ENCODE data around the gene LDLRAD4. TPM values are rescaled to one million over a fixed set of nuclear protein-coding genes. Genes with fewer than 3 reads are reported as not detected.

LDLRAD4 gene
- total and polyA plus RNA-seq, 2 experiments from 2014 or later = 0.73 to 1.9 TPM

DNA sequence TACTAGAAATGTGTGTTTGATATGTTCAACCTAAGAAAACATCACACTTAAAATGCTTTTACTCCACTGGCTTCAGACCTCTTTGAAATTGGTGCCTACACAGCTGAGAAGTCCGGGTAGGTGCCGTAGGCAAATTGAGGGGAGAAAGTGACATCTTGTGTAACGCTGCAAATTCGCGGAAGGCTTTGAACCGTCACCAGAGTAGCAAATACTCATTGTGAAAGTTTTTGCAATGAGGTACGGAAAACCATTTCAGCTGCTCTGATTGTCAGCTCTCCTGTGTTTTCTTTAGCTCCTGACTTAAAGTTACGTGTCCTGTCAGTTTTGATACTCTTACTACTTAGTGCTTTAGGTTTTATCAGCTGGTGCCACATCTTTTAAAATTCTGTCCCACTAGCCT is 283.3 kb downstream of the LDLRAD4 start:
- no peak for ATAC-seq
- no peak overlapping the region for H3K4me2 ChIP-seq

More for the DNA sequence above, 283.3 kb downstream of the LDLRAD4 start:
- H3K9me3 Mint-ChIP-seq = peaks cover 23% of the 10 kb centered on the region
- Histone ChIP-seq H3K27me3 (ENCODE audit: insufficient read depth) (no peaks in the 10 kb centered on the region), H3K79me2 (replicated peaks; ENCODE audit: insufficient read depth) (no peaks in the 10 kb centered on the region), H3F3A (replicated peaks; ENCODE audit: low read depth) (no peaks in the 10 kb centered on the region), H3K4me1 (ENCODE audit: insufficient read depth) (peaks cover 20% of the 10 kb centered on the region), H4K20me1 (replicated peaks; ENCODE audit: insufficient read depth) (no peaks in the 10 kb centered on the region), H3K9me2 (ENCODE audit: insufficient read depth) (no peaks in the 10 kb centered on the region), H3K27ac (ENCODE audit: low read depth) (no peak overlapping the region), H3K36me3 (ENCODE audit: insufficient read depth) (no peaks in the 10 kb centered on the region), H3K4me3 (no peak overlapping the region), H2AFZ (no peak overlapping the region)
- no peak overlapping the region for H3K4me3 Mint-ChIP-seq
- peaks cover 29% of the 10 kb centered on the region for H3K27me3 Mint-ChIP-seq (ENCODE audit: insufficient read depth, low read depth, poor library complexity)
- TF ChIP-seq JUNB (IDR thresholded peaks at IDR 0.05; ENCODE audit: unreplicated experiment) (no peak), CREB1 (CRISPR knock-in tag; IDR thresholded peaks at IDR 0.05; ENCODE audit: low read depth) (no peak), EZH2phosphoT487 (IDR thresholded peaks at IDR 0.05; ENCODE audit: unreplicated experiment) (no peak), ZNF114 (CRISPR knock-in tag; IDR thresholded peaks at IDR 0.05) (no peak), ZNF331 (CRISPR knock-in tag; IDR thresholded peaks at IDR 0.05; ENCODE audit: low read depth) (no peak), POLR2AphosphoS5 (IDR thresholded peaks at IDR 0.05; ENCODE audit: low read depth) (no peak), STAT1 (IDR thresholded peaks at IDR 0.05; ENCODE audit: unreplicated experiment) (no peak), NANOG (IDR thresholded peaks at IDR 0.05; ENCODE audit: borderline replicate concordance) (no peak), EZH2 (IDR thresholded peaks at IDR 0.05; ENCODE audit: low read depth, unreplicated experiment) (no peak)
- TF ChIP-seq, protein P1, sequence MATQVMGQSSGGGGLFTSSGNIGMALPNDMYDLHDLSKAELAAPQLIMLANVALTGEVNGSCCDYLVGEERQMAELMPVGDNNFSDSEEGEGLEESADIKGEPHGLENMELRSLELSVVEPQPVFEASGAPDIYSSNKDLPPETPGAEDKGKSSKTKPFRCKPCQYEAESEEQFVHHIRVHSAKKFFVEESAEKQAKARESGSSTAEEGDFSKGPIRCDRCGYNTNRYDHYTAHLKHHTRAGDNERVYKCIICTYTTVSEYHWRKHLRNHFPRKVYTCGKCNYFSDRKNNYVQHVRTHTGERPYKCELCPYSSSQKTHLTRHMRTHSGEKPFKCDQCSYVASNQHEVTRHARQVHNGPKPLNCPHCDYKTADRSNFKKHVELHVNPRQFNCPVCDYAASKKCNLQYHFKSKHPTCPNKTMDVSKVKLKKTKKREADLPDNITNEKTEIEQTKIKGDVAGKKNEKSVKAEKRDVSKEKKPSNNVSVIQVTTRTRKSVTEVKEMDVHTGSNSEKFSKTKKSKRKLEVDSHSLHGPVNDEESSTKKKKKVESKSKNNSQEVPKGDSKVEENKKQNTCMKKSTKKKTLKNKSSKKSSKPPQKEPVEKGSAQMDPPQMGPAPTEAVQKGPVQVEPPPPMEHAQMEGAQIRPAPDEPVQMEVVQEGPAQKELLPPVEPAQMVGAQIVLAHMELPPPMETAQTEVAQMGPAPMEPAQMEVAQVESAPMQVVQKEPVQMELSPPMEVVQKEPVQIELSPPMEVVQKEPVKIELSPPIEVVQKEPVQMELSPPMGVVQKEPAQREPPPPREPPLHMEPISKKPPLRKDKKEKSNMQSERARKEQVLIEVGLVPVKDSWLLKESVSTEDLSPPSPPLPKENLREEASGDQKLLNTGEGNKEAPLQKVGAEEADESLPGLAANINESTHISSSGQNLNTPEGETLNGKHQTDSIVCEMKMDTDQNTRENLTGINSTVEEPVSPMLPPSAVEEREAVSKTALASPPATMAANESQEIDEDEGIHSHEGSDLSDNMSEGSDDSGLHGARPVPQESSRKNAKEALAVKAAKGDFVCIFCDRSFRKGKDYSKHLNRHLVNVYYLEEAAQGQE (IDR thresholded peaks at IDR 0.05; ENCODE audit: unreplicated experiment) = no peak
- TF ChIP-seq, protein P2, sequence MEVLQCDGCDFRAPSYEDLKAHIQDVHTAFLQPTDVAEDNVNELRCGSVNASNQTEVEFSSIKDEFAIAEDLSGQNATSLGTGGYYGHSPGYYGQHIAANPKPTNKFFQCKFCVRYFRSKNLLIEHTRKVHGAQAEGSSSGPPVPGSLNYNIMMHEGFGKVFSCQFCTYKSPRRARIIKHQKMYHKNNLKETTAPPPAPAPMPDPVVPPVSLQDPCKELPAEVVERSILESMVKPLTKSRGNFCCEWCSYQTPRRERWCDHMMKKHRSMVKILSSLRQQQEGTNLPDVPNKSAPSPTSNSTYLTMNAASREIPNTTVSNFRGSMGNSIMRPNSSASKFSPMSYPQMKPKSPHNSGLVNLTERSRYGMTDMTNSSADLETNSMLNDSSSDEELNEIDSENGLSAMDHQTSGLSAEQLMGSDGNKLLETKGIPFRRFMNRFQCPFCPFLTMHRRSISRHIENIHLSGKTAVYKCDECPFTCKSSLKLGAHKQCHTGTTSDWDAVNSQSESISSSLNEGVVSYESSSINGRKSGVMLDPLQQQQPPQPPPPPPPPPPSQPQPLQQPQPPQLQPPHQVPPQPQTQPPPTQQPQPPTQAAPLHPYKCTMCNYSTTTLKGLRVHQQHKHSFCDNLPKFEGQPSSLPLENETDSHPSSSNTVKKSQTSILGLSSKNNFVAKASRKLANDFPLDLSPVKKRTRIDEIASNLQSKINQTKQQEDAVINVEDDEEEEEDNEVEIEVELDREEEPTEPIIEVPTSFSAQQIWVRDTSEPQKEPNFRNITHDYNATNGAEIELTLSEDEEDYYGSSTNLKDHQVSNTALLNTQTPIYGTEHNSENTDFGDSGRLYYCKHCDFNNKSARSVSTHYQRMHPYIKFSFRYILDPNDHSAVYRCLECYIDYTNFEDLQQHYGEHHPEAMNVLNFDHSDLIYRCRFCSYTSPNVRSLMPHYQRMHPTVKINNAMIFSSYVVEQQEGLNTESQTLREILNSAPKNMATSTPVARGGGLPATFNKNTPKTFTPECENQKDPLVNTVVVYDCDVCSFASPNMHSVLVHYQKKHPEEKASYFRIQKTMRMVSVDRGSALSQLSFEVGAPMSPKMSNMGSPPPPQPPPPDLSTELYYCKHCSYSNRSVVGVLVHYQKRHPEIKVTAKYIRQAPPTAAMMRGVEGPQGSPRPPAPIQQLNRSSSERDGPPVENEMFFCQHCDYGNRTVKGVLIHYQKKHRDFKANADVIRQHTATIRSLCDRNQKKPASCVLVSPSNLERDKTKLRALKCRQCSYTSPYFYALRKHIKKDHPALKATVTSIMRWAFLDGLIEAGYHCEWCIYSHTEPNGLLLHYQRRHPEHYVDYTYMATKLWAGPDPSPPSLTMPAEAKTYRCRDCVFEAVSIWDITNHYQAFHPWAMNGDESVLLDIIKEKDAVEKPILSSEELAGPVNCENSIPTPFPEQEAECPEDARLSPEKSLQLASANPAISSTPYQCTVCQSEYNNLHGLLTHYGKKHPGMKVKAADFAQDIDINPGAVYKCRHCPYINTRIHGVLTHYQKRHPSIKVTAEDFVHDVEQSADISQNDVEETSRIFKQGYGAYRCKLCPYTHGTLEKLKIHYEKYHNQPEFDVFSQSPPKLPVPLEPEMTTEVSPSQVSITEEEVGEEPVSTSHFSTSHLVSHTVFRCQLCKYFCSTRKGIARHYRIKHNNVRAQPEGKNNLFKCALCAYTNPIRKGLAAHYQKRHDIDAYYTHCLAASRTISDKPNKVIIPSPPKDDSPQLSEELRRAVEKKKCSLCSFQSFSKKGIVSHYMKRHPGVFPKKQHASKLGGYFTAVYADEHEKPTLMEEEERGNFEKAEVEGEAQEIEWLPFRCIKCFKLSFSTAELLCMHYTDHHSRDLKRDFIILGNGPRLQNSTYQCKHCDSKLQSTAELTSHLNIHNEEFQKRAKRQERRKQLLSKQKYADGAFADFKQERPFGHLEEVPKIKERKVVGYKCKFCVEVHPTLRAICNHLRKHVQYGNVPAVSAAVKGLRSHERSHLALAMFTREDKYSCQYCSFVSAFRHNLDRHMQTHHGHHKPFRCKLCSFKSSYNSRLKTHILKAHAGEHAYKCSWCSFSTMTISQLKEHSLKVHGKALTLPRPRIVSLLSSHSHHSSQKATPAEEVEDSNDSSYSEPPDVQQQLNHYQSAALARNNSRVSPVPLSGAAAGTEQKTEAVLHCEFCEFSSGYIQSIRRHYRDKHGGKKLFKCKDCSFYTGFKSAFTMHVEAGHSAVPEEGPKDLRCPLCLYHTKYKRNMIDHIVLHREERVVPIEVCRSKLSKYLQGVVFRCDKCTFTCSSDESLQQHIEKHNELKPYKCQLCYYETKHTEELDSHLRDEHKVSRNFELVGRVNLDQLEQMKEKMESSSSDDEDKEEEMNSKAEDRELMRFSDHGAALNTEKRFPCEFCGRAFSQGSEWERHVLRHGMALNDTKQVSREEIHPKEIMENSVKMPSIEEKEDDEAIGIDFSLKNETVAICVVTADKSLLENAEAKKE (CRISPR knock-in tag; IDR thresholded peaks at IDR 0.05) = no peak
- TF ChIP-seq, protein P3, sequence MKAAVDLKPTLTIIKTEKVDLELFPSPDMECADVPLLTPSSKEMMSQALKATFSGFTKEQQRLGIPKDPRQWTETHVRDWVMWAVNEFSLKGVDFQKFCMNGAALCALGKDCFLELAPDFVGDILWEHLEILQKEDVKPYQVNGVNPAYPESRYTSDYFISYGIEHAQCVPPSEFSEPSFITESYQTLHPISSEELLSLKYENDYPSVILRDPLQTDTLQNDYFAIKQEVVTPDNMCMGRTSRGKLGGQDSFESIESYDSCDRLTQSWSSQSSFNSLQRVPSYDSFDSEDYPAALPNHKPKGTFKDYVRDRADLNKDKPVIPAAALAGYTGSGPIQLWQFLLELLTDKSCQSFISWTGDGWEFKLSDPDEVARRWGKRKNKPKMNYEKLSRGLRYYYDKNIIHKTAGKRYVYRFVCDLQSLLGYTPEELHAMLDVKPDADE (IDR thresholded peaks at IDR 0.05) = no peak
- peaks cover 22% of the 10 kb centered on the region for H3K36me3 Mint-ChIP-seq (ENCODE audit: low read depth)
- no peak for DNase-seq (ENCODE audit: low spot score)
- H3K27ac Mint-ChIP-seq = no peak overlapping the region
- peaks cover 33% of the 10 kb centered on the region for H3K4me1 Mint-ChIP-seq

Measured in GM23338 (cell line).